Vagina (tissue), 2 donors: ENCODE data around the gene DEAF1. TPM values are rescaled to one million over a fixed set of nuclear protein-coding genes. Genes with fewer than 3 reads are reported as not detected.

Experiments
- DNase-seq, 2 donors: peaks; one replicate each; pipeline ENCODE4 v3.0.0-alpha.2; 2017; ENCODE audit errors: extremely low spot score in 2 of 2
- H3K27ac ChIP-seq: fragments of 200-600 bp; sonication (generic); one replicate; pipeline ENCODE4 v1.5.1; 2019
- H3K27me3 ChIP-seq: fragments of 200-600 bp; sonication (generic); one replicate; pipeline ENCODE4 v1.5.1; 2019
- H3K36me3 ChIP-seq, 2 donors: fragments of 200-600 bp; sonication (generic); one replicate each; pipeline ENCODE4 v1.5.1; 2017 to 2019
- H3K4me1 ChIP-seq: fragments of 200-600 bp; sonication (generic); one replicate; pipeline ENCODE4 v1.5.1; 2019
- H3K4me3 ChIP-seq, 2 donors: fragments of 200-600 bp; sonication (generic); 1 replicate in 1 of 2; 2 replicates in 1 of 2; pipeline ENCODE4 v1.5.1; 2016 to 2019
- H3K9me3 ChIP-seq: fragments of 200-600 bp; sonication (generic); one replicate; pipeline ENCODE4 v1.5.1; 2019
- CTCF ChIP-seq, 3 experiments: fragments of 450-650 bp in 2 of 3; fragments of 200-600 bp in 1 of 3; sonication (generic) in 1 of 3; IDR thresholded peaks; one replicate each; pipeline ENCODE4 v1.5.1; 2017 to 2019; ENCODE audit warnings: antibody characterized with exemption in 3 of 3, mild to moderate bottlenecking in 2 of 3, moderate library complexity in 2 of 3
- POLR2A ChIP-seq, 2 donors: fragments of 450-650 bp; IDR thresholded peaks; one replicate each; pipeline ENCODE4 v1.6.1; 2017; ENCODE audit warnings: antibody characterized with exemption in 2 of 2, mild to moderate bottlenecking in 2 of 2, moderate library complexity in 2 of 2
- POLR2AphosphoS5 ChIP-seq, 2 donors: sonication (generic); formaldehyde crosslinking; IDR thresholded peaks; one replicate each; pipeline ENCODE4 v1.9.0; 2017; ENCODE audit warnings: antibody characterized with exemption in 2 of 2, mild to moderate bottlenecking in 2 of 2, low read depth in 1 of 2; ENCODE audit not compliant: insufficient read depth in 1 of 2
- intact Hi-C: fragments of 100-400 bp; cut with DNase I; formaldehyde crosslinking; loops from one replicate; pipeline ENCODE4 v1.15.1; 2023
- total RNA-seq: library from RNA; depleted of rRNA; stranded (reverse); fragments of >200 nt; gene quantifications from one replicate; pipeline ENCODE4 v1.2.3, GENCODE V29; 2016

The DEAF1 gene
- total RNA-seq, 1 donor from 2014 or later = 33.6 TPM

GRCh38 chr11:701741-702461, 6.9 kb upstream of the DEAF1 start:
- Histone ChIP-seq H3K27me3 (no peaks in the 10 kb centered on the region), H3K4me1 (peaks cover 43% of the 10 kb centered on the region), H3K9me3 (no peaks in the 10 kb centered on the region), H3K27ac (no peak overlapping the region), H3K4me3 (no peak overlapping the region), H3K36me3 (peaks cover 0 to 5% of the 10 kb centered on the region in 2 donors)
- intact Hi-C loops = no loop called here
- TF ChIP-seq POLR2A (IDR thresholded peaks at IDR 0.05) = no peak
- TF ChIP-seq CTCF (IDR thresholded peaks at IDR 0.05) = no peak
- TF ChIP-seq POLR2AphosphoS5 (IDR thresholded peaks at IDR 0.05; ENCODE audit: insufficient read depth in 1 of 2, low read depth in 1 of 2) = no peak
- no peak for DNase-seq

- Histone ChIP-seq H3K36me3 (peaks cover 0 to 5% of the 10 kb centered on the region in 2 donors), H3K27ac (no peak overlapping the region), H3K9me3 (no peaks in the 10 kb centered on the region), H3K4me1 (peaks cover 40% of the 10 kb centered on the region), H3K27me3 (no peaks in the 10 kb centered on the region), H3K4me3 (no peak overlapping the region)
- DNase-seq = no peak
- intact Hi-C loops = no loop called here
- TF ChIP-seq CTCF (IDR thresholded peaks at IDR 0.05) = no peak
- TF ChIP-seq POLR2A (IDR thresholded peaks at IDR 0.05) = no peak
- no peak for TF ChIP-seq POLR2AphosphoS5 (IDR thresholded peaks at IDR 0.05; ENCODE audit: insufficient read depth in 1 of 2, low read depth in 1 of 2)
These were observed 4.7 kb upstream of the DEAF1 start for GRCh38 chr11:699753-700152.

- Histone ChIP-seq H3K36me3 (peaks cover 0 to 5% of the 10 kb centered on the region in 2 donors), H3K27me3 (no peaks in the 10 kb centered on the region), H3K4me3 (no peak overlapping the region), H3K9me3 (no peaks in the 10 kb centered on the region), H3K27ac (no peak overlapping the region), H3K4me1 (peaks cover 45% of the 10 kb centered on the region)
- TF ChIP-seq POLR2AphosphoS5 (IDR thresholded peaks at IDR 0.05; ENCODE audit: insufficient read depth in 1 of 2, low read depth in 1 of 2) (no peak), CTCF (IDR thresholded peaks at IDR 0.05) (no peak), POLR2A (IDR thresholded peaks at IDR 0.05) (no peak)
- intact Hi-C loops = no loop called here
- no peak for DNase-seq
These were observed 4.1 kb upstream of the DEAF1 start for GRCh38 chr11:699116-699508.

GRCh38 chr11:698493-699115, 3.6 kb upstream of the DEAF1 start:
- H3K27ac ChIP-seq = peak overlapping the region; percentile 100
- H3K27me3 ChIP-seq = no peaks in the 10 kb centered on the region
- no peak for DNase-seq
- peaks cover 49% of the 10 kb centered on the region for H3K4me1 ChIP-seq
- no peaks in the 10 kb centered on the region for H3K9me3 ChIP-seq
- H3K4me3 ChIP-seq = no peak overlapping the region
- TF ChIP-seq CTCF (IDR thresholded peaks at IDR 0.05) (no peak), POLR2AphosphoS5 (IDR thresholded peaks at IDR 0.05; ENCODE audit: insufficient read depth in 1 of 2, low read depth in 1 of 2) (no peak), POLR2A (IDR thresholded peaks at IDR 0.05) (no peak)
- intact Hi-C loops = no loop called here
- H3K36me3 ChIP-seq = peaks cover 0 to 5% of the 10 kb centered on the region in 2 donors

DNA sequence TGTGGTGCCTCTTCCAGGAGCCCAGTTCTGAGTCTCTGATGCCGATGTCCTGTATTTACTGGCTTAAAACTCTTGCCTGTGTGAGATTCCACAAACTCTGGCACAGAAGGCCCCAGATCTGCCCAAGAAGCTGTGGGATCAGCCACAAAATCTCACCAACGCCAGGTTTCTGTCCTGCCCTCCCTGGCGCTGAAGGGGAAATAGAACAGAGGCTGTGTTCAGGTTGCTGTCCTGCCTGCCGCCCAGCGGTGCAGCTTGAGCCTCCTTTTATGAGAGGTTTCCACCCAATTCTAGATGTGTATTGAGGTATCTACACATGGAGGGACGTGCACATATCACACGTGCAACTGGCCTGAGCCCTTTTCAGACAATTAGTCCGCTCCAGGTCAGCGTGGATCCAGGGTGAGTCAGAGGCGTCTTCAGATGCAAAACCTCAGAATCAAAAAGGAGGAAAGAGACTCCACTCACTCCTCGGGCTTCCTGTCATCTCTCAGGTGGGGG, 2.8 kb upstream of the DEAF1 start:
- Histone ChIP-seq H3K36me3 (peaks cover 0 to 5% of the 10 kb centered on the region in 2 donors), H3K27me3 (no peaks in the 10 kb centered on the region), H3K27ac (peak overlapping the region; percentile 100), H3K9me3 (no peaks in the 10 kb centered on the region), H3K4me3 (peak overlapping the region in 1 of 2 donors; percentile 82), H3K4me1 (peaks cover 49% of the 10 kb centered on the region)
- intact Hi-C loops = no loop called here
- no peak for DNase-seq
- TF ChIP-seq POLR2AphosphoS5 (IDR thresholded peaks at IDR 0.05; ENCODE audit: insufficient read depth in 1 of 2, low read depth in 1 of 2) (no peak), POLR2A (IDR thresholded peaks at IDR 0.05) (no peak), CTCF (IDR thresholded peaks at IDR 0.05) (no peak)
